ENCODE measurements around the gene FIS1. TPM values are rescaled to one million over a fixed set of nuclear protein-coding genes. Genes with fewer than 3 reads are reported as not detected.

FIS1 gene
- total RNA-seq, 4 donors from 2014 or later = 235 to 371 (median 348) TPM

- no peaks in the 10 kb centered on the region for H3K27me3 ChIP-seq
- H3K9me3 ChIP-seq = no peaks in the 10 kb centered on the region
- 92 to 94% methylated on average over 5 of the region's 5 CpGs for WGBS, 2 donors
- no peak overlapping the region for H3K27ac ChIP-seq
- TF ChIP-seq CTCF (IDR thresholded peaks at IDR 0.05) (no peak), EP300 (IDR thresholded peaks at IDR 0.05) (no peak), POLR2A (IDR thresholded peaks at IDR 0.05) (no peak)
- H3K4me3 ChIP-seq = no peak overlapping the region
- peaks cover 0 to 60% (median 29%) of the 10 kb centered on the region in 4 donors for H3K4me1 ChIP-seq
- no peak for DNase-seq (ENCODE audit: low spot score in 2 of 2)
- peaks cover 0 to 34% (median 0%) of the 10 kb centered on the region in 3 donors for H3K36me3 ChIP-seq
These were observed 3.4 kb upstream of the FIS1 start for GRCh38 chr7:101248276-101248675.

DNA sequence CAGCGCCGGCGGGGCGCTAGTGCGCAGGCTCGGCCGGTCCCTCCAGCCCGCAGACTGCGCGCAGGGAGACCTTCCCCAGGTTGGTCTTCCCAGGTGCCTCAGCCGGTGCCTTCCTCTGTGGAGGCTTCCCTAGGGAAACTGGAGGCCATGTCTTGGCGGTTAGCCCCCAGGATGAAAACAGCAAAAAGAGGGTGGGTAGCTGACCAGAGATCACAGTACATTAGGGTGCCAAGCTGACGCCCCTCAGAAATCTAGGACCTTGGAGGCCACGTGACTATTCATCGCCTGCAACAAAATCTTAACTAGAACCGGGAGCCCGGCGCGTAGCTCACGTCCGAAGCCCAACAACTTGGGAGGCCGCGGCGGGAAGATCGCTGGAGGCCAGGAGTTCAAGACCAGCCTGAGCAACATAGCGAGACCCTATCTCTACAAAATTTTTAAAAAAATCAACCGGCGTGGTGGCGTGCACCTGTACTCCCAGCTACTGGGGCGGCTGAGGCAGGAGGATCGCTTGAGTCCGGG lies 327 bp upstream of the FIS1 start:
- peak overlapping the region; percentile 96 to 100 (median 98) for H3K27ac ChIP-seq
- no peak for DNase-seq (ENCODE audit: low spot score in 2 of 2)
- 35 to 36% methylated on average over 18 to 32 of the region's 32 CpGs for WGBS, 2 donors
- H3K9me3 ChIP-seq = no peaks in the 10 kb centered on the region
- peaks cover 0 to 66% (median 21%) of the 10 kb centered on the region in 4 donors for H3K4me1 ChIP-seq
- H3K36me3 ChIP-seq = peaks cover 0 to 39% (median 0%) of the 10 kb centered on the region in 3 donors
- H3K4me3 ChIP-seq = peak overlapping the region; percentile 74 to 96 (median 85)
- no peaks in the 10 kb centered on the region for H3K27me3 ChIP-seq
- peak in 1 of 2 donors; percentile 6 for TF ChIP-seq POLR2A (IDR thresholded peaks at IDR 0.05)
- no peak for TF ChIP-seq CTCF (IDR thresholded peaks at IDR 0.05)

DNA sequence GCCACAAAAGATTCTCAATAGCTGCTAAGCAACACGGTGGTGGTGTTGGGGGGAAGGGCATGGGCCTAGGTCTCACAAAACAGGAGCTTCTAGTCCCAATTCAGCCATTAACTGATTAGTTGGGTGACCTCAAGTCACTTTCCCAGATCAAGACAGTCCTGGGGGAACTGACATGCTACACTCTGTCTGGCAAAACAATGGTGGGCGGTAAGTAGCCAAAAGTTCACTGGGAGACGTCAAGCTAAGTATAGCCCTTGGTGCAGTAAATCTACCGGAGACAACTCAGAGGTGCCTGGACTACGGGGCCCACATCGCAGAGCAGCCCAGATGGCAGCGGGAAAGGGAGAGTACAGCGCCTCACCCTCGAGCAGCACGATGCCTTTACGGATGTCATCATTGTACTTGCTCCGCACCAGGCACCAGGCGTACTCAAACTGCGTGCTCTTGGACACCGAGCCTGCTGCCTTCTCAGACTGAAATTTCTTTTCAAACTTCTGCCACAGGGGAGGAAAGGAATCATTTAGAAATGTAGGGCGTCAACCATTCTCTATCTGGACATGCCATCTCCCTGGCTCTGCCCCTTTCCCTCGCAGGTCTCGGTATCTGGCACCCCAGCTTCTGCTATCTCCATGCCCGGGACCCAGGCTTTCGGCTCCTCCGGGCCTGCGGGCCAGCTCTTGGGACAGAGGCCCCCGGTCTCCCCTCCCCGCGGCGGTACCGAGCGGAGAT lies 1.1 kb downstream of the FIS1 start:
- Histone ChIP-seq H3K4me1 (peaks cover 0 to 66% (median 20%) of the 10 kb centered on the region in 4 donors), H3K36me3 (peaks cover 0 to 40% (median 0%) of the 10 kb centered on the region in 3 donors), H3K27me3 (no peaks in the 10 kb centered on the region), H3K9me3 (no peaks in the 10 kb centered on the region), H3K27ac (peak overlapping the region; percentile 96 to 100 (median 98)), H3K4me3 (peak overlapping the region; percentile 74 to 96 (median 85))
- DNase-seq (ENCODE audit: low spot score in 2 of 2) = no peak
- 6 to 9% methylated on average over 15 to 23 of the region's 28 CpGs for WGBS, 2 donors
- no peak for TF ChIP-seq CTCF (IDR thresholded peaks at IDR 0.05)
- TF ChIP-seq EP300 (IDR thresholded peaks at IDR 0.05) = no peak
- no peak for TF ChIP-seq POLR2A (IDR thresholded peaks at IDR 0.05)

DNA sequence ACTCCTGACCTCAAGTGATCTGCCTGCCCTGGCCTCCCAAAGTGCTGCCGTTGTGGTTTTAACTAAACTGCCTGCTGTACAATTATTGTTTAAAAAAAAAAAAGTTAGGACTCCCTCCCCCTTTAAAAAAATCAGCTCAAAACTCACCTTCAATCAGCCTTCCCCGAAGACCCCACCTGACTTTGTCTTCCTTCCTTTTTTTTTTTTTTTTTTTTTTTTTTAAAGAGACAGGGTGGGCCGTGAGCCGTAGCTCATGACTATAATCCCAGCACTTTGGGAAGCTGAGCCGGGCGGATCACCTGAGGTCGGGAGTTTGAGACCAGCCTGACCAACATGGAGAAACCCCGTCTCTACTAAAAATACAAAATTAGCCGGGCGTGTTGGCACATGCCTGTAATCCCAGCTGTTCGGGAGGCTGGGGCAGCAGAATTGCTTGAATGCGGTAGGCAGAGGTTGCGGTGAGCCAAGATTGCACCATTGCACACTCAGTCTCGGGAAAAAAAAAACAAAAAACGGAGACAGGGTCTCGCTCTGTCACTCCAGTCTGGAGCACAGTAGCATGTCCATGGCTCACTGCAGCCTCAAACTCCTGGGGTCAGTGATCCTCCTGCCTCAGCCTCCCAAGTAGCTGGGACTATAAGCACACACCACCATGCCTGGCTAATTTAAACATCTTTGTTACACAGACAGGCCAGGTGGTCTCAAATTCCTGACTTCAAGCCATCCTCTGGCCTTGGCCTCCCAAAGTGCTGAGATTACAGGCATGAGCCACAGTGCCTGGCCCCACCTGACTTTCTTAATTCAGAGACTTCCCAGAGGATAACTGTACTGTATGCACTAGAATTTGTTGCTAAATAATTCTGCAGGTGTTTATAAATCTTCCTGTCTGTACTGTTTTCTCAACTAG lies 3.2 kb downstream of the FIS1 start:
- H3K27me3 ChIP-seq = no peaks in the 10 kb centered on the region
- no peak overlapping the region for H3K4me3 ChIP-seq
- peaks cover 0 to 45% (median 0%) of the 10 kb centered on the region in 3 donors for H3K36me3 ChIP-seq
- TF ChIP-seq POLR2A (IDR thresholded peaks at IDR 0.05) (no peak), CTCF (IDR thresholded peaks at IDR 0.05) (no peak), EP300 (IDR thresholded peaks at IDR 0.05) (no peak)
- DNase-seq (ENCODE audit: low spot score in 2 of 2) = no peak
- H3K9me3 ChIP-seq = no peaks in the 10 kb centered on the region
- H3K4me1 ChIP-seq = peaks cover 0 to 87% (median 35%) of the 10 kb centered on the region in 4 donors
- H3K27ac ChIP-seq = peak overlapping the region in 3 of 4 donors; percentile 47 to 83 (median 81)
- 80 to 82% methylated on average over 16 of the region's 16 CpGs for WGBS, 2 donors

Data from tibial nerve (tissue), 4 donors.